ENCODE measurements around the gene DNMT3A. TPM values are rescaled to one million over a fixed set of nuclear protein-coding genes. Genes with fewer than 3 reads are reported as not detected.

DNMT3A gene
- total RNA-seq: 15.8 and 19.6 TPM in 2 replicates

GRCh38 chr2:25341753-25342371 lies at the start of gene DNMT3A:
DNMT3A (minus strand) TSS chr2:25341925; CDS start chr2:25313984, 27,941 bp downstream.
- DNase-seq (ENCODE audit: extremely low read depth, low read depth, low spot score): no peak

DNA sequence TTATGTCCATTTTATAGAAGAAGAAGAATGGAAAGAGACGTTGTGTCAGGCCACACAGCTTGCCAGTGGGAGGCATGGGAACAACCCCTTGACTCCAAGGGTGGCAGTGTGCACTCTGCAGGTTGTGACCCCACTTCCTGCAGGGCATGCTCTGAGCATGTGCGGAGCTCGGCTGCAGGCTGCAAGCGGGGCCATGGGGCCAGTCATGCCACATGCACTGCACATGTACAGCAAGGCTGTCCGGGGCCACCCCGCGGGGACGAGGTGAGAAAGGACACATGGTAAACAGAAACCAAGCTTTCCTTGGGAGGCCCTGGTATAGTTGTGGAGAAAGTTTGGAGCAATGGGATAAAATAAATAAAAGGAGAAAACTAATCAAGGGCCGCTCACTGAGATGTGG lies 47.4 kb upstream of the DNMT3A start:
- DNase-seq (ENCODE audit: extremely low read depth, low read depth, low spot score): no peak

- no peak for DNase-seq (ENCODE audit: extremely low read depth, low read depth, low spot score)
These were observed 46.8 kb upstream of the DNMT3A start for GRCh38 chr2:25388491-25388890.

DNA sequence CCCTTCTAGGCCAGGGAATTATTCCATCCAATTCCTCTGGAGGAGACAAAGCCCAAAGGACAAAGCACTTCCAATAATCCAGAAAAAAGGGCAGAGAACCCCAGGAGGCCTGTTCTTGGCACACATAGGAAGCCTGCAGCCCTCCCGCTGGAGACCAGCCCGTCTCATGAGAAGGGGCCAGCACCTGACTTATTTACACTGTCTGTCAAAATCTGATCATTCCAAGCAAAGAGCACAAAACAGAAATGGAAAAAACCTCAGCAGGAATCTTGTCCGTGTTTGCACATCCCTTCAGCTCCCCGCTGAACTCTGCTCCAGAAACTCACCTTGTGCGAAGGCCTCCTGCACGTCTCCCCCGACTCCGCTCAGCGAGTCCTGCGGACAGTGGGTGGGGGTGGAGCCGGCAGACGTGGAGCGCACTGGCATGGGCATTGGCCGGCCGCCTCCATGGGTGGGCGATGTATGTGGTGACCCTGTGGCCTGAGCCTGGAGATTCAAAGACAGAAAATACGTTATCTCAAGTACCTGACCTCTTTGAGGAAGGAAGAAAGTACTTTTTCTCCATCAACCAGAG lies 46.2 kb upstream of the DNMT3A start:
- no peak for DNase-seq (ENCODE audit: extremely low read depth, low read depth, low spot score)

- DNase-seq (ENCODE audit: extremely low read depth, low read depth, low spot score): no peak
These were observed 45.5 kb upstream of the DNMT3A start for GRCh38 chr2:25386971-25387875.

DNA sequence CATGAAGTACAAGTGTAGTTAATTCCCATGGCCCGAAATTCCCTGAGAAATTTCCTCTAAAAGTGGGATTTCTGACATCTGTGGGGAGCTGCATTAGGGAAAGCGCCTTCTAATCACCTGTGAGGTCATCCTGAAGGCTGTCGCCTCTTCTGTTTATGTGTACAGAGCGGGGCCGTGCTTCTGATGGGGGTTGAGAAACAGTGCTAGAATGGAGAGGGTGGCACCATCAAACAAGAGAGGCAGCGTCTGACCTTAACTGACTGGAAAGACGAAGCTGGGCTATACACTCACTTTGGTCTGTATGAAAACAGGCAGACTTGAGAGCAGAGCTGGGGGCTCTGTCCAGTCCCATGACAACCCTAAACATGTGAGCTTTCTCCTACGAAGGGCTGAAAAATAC lies 44.2 kb upstream of the DNMT3A start:
- DNase-seq (ENCODE audit: extremely low read depth, low read depth, low spot score): no peak

DNA sequence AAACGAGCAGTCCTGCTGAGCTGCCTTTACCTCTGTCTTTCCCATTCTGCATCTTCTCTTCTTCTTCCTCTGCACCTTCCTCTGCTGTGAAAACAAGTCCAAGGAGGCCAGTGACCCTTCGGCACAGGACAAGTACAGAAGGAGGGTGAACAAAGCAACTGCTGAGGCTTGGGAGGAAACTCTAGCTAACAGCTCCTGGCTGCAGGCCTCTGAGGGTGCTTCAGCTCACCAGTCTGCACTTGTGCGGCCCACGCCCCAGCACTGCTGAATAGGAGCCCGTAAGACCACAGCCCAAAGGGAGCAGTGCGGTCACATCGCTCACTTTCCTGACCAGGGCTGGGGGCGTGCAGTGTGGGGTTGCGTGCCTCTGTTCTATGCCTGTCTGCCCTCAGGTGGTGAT lies 42.1 kb upstream of the DNMT3A start:
- DNase-seq (ENCODE audit: extremely low read depth, low read depth, low spot score): no peak

- no peak for DNase-seq (ENCODE audit: extremely low read depth, low read depth, low spot score)
These were observed 39.8 kb upstream of the DNMT3A start for GRCh38 chr2:25381502-25381901.

GRCh38 chr2:25380586-25381375 lies 39.1 kb upstream of the DNMT3A start:
- DNase-seq (ENCODE audit: extremely low read depth, low read depth, low spot score): no peak

- no peak for DNase-seq (ENCODE audit: extremely low read depth, low read depth, low spot score)
These were observed 38.3 kb upstream of the DNMT3A start for GRCh38 chr2:25380023-25380422.

- no peak for DNase-seq (ENCODE audit: extremely low read depth, low read depth, low spot score)
These were observed 37.8 kb upstream of the DNMT3A start for GRCh38 chr2:25379535-25379934.

- DNase-seq (ENCODE audit: extremely low read depth, low read depth, low spot score): no peak
These were observed 37.2 kb upstream of the DNMT3A start for GRCh38 chr2:25378731-25379490.

- no peak for DNase-seq (ENCODE audit: extremely low read depth, low read depth, low spot score)
These were observed 36.2 kb upstream of the DNMT3A start for GRCh38 chr2:25377822-25378421.

DNA sequence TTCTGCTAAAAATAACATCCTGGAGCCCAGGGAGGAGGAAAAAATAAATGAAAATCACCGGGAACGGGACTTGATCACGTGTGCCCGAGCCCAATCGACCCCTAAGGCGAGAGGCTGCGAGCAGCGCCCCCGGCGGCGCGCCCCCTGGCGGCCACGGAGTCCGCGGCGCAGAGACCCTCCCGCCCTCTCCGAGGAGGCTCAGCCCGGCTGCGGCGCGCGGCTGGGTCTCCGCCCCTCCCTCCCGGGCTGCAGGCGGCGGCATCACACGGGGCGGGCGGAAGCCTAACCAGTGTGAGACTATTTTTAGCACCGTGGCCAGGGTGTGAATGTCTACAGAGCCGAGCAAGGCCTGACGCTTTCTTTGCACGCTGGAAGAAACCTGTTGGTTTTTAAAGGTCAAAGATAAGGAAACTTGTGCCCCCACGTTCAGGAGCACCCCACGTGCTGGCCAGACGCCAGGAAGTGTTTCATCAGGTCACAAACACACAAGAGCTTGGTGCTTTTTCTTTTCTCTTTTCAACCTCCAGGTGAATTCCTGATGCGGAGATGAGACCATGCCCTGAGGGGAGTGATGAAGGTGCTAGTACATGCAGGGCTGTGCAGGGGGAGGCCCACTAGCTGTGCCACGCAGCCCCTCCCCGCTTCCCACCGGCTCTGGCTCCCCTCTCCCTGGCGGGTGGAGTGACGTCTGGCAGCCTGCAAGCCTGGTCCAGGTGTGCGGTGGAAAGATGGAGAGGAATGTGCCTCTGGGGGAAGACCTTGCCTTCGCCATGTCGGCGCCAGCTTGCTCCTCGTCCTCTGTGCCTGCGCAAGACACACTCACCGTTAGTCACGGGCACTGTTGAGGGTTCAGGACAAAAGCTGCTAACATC lies 35.3 kb upstream of the DNMT3A start:
- DNase-seq (ENCODE audit: extremely low read depth, low read depth, low spot score): no peak

- no peak for DNase-seq (ENCODE audit: extremely low read depth, low read depth, low spot score)
These were observed 34.3 kb upstream of the DNMT3A start for GRCh38 chr2:25375989-25376545.

DNA sequence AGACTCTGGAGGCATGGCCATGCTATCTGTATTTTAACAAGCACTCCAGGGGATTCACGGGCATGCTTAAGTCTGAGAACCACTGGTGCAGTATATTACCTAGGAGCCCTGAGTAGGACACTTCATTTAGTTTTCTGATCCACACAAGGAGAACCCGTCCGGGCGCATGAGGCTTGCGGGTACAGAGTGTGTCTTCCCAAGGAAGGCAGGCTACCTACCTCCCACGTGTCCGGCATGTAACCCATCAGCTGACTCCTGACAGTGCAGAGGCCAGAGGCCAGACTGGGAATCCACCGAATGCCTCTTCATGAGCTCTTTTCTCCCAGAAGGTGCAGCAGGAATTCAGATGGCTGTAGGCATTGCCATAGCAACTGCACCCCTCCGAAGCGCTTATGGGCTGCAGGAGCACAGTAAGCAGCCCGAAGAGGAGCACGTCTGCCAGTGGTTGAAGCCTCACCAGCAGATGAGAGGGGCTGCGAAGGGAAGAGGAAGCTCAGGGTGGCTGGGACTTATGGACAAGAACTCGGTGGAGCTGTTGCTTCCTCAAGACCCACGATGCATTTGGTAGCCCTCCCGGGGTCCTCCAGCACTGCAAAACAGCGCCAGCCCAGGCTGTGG lies 33.8 kb upstream of the DNMT3A start:
- no peak for DNase-seq (ENCODE audit: extremely low read depth, low read depth, low spot score)

- no peak for DNase-seq (ENCODE audit: extremely low read depth, low read depth, low spot score)
These were observed 33.1 kb upstream of the DNMT3A start for GRCh38 chr2:25374827-25375226.

DNA sequence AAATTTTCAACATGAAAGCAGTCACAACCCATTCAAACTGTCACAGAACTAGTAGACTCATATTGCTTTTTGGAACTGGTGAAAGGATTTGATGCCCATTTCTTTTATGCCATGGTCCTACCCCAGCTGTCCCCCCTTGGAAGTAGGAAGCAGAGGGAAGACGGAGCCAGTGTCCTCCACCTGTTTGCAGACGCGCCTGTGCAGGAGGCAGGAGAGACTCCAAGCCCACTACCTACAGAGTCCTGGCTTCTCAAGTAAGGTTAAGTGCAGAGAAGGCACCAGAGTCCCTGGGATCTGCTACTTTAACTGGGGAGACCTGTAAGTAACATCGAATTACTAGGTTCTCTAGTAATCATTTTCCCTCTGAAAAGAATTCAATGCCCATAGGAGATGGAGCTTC lies 32.7 kb upstream of the DNMT3A start:
- no peak for DNase-seq (ENCODE audit: extremely low read depth, low read depth, low spot score)
